GM18526 (cell line): ENCODE data around the gene TMEM92.

Source experiments
- POLR2A ChIP-seq: IDR thresholded peaks from 3 replicates; pipeline ENCODE4 v1.6.1; 2011; ENCODE audit not compliant: insufficient read length; ENCODE audit errors: extremely low read depth

The TMEM92 gene

DNA sequence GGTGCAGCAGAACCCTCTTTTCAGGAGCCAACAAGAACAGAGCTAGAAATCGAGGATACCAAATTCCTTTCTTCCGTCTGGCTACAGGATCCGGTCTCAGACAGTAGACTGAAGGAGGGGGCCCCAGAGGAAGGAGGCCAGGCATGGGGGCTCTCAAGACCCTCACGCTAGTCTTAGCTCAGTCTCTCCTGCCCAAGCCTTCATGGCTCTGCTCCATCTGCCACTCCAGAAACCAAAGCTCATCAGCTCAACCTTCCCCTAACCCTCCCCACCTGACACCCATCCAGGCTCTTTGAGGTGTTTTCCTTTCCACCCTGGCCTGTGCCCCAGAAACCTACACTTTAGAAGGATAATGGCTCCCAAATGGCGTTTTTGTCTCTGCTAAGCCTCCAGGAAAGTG, 6.2 kb upstream of the TMEM92 start:
- TF ChIP-seq POLR2A: no peak

DNA sequence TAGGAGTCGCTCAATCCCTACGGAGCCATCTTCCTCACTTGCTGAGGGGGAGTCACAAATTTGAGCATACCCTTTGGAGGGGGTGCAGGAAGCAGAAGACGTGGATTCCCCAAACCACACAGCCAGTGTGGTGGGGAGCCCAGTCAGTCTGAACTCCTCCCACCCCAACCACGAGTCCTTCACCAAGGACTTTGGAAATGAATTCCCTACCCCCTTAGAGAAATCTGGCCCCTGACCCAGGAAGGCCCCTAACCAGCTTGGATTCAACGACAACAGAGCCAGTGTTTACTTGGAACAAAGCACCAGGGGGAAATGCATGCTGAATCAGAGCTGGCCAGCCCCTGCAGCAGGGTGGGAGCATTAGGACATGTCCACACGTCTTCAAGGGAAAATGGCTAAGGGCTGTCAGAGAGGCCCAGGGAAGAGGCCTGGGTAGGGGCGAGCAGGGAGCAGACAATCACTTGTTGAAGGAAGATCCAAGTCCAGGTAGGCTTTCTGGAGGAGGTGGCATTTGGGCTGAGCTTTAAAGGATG, 5.5 kb upstream of the TMEM92 start:
- TF ChIP-seq POLR2A: no peak

DNA sequence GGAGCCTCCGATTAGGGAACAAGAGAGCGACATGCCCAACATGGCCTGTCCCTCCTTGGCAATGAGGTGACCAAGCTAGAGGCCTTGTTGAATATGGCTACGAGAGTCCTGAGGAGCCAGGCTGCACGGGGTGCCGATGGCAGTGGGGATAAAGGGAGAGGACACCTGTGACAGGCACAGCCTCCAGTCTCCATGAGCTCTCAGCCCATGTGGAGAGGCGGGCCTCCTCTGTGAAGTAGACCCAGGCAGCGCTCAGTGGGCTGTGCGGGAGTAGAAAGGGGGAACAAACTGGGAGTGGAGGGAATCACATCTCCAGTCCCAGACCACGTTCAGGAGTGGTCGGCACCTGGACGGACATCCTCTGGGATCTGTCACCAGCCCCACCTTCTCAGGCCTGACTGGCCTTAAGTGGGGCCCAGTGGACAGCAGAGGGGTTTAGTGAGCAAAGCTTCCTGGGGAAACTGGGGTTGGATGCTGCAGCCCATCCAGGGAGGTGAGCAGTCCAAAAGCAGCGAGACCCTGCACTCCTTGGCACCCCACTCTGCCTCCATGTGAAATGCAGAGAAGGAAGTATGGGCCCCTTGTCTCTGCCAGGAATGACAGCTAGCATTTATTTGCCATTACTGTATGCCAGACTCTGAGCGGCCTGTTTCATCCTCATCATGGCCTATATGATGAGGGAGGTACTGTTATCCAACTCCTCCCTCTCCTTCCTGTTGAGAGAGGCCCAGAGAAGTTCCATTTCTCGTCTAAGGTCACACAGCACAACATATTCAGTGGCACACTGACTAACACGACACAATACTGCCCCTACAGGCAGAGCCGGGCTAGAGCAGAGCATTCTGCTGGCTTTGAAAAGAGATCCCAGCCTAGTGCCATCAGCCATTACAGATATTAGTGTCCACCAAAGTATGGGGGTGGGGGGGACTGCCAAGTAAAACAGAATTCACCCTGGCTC, 4.5 kb upstream of the TMEM92 start:
- TF ChIP-seq POLR2A: no peak

DNA sequence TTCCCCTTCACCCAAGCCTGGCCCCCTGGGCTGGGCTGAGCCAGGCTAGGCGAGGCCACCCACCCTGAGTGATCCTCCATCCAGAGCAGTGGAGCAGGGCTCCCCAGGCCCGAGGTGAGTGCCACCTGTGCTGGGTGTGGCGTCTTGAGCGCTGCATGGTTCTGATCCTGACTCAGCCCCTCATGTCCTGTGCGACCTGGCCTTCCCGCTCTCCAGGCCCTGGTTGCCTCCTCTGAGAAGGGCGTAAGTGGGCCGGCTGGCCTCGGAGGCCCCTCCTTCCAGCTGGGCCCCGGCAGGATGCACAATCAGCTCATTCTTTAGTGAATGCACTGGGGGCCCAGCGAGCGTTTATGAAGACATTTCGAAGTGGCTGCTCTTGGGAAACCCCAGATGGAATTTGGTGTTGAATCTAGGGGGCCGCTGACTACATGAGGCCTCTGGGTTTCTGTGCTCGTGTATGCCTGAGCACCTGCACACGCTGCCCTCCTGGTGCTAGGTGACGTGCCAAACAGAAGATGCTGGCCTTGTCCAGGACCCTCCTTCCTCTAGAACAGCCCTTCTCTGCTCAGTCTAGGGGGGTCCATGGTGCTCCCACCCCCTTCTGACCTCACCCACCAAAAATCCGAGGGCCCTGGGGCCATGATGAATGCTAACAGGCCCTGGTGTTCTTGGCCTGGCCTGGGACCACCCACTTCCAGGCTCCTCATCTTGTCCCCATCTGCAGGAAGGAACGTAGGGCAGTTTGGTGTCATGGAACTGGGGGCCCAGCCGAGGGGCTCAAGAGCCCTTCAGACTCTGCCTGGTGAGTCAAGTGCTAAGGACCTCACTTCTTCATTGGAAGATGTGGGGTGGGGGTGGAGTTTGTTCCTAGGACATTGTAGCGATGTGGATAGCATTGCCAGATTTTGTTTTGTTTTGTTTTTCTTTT, 3.6 kb upstream of the TMEM92 start:
- TF ChIP-seq POLR2A: no peak

DNA sequence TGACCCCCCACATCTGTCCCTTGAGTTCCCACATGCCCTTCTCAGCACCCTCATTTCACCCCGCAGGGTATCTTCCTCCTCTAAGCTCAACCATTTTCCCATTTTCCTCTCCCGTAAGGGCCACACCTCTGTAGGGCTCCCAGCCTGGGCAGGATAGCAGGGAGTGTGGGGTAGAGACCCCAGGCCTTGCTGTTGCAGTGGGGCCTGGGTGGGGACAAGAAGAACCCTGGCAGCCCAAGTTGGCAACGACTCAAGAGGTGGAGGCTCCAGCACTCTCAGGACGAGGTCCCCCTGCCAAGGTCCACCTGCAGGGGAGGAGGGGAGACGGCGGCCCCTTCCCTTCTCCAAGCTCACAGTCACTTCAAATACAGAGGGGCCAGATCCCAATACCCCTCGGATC, 2.0 kb upstream of the TMEM92 start:
- TF ChIP-seq POLR2A: no peak

DNA sequence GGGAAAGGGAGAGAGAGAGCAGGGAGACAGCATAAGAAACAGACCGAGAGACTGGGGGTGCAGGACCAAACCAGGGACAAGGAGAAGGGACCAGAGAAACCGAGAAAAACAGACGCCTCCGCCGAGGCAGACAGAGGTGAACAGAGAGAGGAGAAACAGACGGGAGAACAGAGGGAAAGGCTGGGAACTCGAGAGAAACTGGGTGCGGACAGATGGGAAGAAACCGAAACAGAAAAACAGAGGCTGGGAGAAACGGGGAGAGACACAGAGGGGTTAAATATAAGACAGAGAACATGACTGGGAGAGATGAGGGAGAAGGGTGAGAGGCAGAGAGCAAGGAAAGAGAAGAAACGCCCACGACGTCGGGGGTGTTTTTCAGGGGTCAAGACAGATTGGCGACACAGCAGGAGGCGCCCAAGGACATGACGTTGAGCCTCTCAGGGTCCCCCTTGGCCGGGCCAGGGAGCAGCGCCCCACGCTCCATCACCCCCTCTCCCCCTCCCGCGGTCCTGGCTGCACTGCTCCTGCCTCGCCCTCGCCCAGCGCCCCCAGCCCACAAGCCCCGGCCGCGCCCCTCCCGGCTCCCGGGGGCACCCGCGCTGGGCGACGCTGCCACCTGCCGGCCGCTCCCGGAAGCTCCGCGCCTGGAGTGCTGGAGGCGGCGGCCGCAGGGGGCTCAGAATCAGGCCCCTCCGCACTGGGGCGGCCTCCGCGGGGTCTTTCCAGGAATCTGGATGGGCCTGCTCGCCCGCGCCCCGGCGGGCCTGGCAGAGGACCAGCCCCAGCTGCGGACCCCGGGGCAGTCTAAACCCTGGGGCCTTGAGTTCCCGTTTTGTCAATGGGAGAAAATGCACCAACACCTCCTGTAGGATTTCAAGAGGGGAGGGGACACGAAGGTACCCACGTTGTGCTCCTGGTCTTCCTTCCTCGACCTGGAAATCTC, 1.3 kb upstream of the TMEM92 start:
- TF ChIP-seq POLR2A: no peak

DNA sequence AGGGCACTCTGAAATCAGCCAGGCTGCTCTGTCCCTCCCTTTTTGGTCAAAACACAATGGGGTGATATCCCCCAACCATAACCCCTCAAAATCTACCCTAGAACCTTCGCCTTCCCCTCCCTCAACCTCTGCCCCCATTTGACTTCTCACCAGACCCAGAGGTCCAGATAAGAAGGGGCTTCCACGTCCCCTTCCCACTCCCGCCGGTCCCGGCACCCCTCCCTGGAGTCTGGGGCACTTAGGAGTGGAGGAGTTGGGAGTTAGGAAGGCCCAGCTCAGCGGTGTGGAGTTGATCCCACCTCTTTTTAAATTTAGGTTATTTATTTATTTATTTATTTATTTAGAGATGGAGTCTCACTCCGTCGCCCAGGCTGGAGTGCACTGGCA, 619 bp upstream of the TMEM92 start:
- no peak for TF ChIP-seq POLR2A

DNA sequence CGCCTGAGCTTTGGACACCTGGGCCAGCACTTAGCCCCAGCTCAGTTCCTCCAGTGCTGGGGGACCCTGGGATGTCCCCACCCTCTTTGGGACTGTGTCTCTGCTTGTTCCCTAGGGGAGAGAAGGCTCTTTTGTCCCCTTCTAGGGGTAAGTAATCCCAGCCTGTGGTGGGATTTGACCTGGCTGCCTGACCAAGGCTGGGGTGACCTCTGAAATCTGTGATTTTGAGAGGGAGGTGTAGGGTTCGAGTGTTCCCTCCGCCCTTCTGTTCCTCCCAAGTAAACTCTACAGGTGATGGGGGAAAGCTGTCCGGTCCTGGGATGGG, 593 bp downstream of the TMEM92 start:
- TF ChIP-seq POLR2A: no peak

DNA sequence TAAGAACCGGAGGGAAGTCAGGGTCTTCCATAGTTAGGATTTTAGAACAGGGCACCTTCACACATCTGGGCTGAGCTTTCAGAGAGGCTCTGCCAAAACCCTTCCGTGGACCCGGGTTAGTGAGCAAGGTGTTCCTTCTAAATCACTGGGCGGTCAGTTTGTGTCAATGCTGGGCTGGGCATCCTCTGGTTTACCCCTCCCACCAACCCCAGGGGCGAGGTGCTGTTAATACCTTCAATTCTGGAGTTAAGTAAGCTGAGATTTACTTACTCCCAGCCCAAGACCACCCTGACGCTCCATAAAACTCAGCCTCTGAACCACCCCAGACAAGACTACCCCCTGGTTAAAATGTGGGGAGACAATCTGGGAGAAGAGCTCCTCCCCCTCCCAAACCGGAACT, 1.0 kb downstream of the TMEM92 start:
- no peak for TF ChIP-seq POLR2A

DNA sequence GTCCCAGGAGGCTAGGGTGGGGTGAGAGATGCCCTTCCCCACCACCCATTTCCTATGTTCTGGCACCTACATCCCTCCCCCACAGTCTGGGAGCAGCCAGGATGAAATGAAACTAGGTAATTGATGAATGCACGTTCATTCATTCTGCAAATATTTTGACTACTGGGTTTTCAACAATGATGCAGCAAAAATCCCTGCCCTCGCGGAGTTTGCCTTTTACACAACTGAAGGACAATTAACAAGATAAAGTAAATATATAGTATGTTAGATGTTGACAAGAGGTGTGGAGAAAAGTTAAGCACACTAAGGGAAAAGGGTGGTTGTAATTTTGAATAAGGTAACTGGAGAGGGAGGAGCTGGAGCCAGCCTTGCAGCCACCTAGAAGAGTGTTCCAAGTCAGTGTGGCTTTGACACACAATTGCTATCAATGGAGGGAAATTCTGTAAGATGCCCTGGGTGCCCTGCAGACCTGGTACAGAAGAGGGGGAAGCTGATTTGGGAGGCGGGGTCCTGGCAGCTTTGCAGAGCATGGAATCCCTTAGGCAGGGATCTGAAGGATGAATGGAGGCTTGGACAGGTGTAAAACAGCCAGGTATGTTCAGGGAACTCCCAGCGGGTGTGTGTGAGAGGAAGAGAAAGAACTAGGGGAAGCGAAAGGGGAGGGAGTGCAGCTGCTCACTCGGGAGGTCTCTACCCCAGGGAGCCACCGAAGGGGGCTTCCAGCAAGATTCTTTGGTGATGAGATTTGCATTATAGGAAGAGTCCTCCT, 2.5 kb downstream of the TMEM92 start:
- no peak for TF ChIP-seq POLR2A

DNA sequence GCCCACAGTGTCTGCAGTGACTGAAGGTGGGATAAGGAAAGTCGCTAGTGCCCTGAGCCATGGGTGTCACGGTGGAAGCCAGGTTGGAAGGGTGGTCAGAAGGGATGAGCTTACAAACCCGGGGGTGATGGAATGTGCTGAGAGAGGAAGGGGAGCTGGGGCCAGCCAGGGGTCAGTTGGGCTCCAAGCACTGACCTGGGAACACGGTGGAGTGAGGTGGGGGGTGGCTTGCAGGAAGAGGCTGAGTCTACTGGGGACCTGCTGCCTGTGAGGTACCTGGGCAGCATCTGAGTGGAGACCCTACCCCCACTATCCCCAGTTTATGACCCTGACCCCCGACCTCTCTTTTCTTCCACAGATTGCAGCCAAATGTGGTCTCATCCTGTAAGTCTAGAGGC, 3.1 kb downstream of the TMEM92 start:
- no peak for TF ChIP-seq POLR2A

DNA sequence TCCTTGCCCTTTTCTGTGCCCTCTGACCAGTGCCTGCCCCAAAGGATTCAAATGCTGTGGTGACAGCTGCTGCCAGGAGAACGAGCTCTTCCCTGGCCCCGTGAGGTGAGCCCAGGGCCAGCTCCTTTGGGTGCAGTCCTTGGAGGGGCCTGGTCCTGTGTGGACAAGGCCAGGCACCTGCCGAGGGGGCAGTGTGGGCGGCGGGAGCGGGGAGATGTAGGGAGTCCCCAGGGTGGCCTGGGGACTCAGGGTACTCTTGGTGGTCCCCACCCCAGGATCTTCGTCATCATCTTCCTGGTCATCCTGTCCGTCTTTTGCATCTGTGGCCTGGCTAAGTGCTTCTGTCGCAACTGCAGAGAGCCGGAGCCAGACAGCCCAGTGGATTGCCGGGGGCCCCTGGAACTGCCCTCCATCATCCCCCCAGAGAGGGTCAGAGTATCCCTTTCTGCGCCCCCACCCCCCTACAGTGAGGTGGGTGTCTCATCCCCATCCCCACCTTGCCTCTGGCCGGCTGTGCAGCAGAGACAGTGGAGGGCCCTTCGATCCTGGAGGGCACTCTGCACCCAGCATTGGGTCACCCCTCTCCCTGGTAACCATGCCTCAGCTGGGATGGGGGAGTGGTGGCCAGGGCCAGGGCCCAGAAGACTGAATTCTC, 4.4 kb downstream of the TMEM92 start:
- TF ChIP-seq POLR2A: no peak

DNA sequence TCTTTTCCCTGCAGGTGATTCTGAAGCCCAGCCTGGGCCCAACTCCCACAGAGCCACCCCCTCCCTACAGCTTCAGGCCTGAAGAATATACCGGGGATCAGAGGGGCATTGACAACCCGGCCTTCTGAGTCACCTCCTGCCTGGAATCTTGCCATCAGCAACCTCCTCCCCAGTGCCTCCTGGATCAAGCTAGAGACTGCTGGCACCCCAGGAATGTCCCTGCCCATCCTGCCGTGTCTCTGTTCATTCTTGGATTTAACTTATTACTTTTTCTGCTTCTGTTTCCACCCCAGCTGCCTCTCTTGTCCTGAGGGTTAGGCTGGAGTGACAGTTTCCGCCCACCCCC, 4.9 kb downstream of the TMEM92 start:
- no peak for TF ChIP-seq POLR2A

DNA sequence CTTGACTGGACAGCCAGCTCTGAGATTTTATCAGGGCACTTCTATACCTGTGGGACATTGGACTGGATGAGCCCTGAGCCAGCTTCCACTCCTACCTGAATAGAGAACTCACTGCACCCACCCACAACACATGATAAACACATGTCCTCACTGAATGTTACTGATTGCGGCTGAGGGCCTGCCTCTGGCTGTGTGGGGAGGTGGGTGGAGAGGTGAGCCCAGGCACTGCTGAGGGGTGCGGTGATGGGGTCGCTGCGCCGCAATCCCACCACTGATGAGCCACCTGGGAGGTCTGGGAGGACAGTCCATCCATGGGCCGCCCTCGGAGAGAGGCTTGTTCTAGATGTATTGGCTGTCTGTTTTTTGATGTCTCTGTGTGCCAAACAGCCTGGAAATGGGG, 5.4 kb downstream of the TMEM92 start:
- no peak for TF ChIP-seq POLR2A
